WTC11 (cell line): Measurements from ENCODE around the gene CDRT4. TPM values are rescaled to one million over a fixed set of nuclear protein-coding genes. Genes with fewer than 3 reads are reported as not detected.

ENCODE experiments used
- ATAC-seq: fragments of 200-7000 bp; cut with Tn5 transposase; 2 replicates; pipeline ENCODE4 v1.10.0; 2021; ENCODE audit warnings: mild to moderate bottlenecking, moderate library complexity
- CTCF ChIA-PET: fragments of 300-600 bp; sonication (Branson Sonifier 250); formaldehyde crosslinking; loops from one replicate; lab custom pipeline; 2021; ENCODE audit warnings: antibody characterized with exemption; lab: Charles Lee
- POLR2A ChIA-PET: fragments of 350-600 bp; sonication (Branson Sonifier 250); formaldehyde crosslinking; loops from one replicate; lab custom pipeline; 2021; ENCODE audit warnings: antibody characterized with exemption; lab: Charles Lee
- DNase-seq: peaks from one replicate; pipeline ENCODE4 v3.0.0; 2021; ENCODE audit warnings: low spot score
- H3K27ac Mint-ChIP-seq: 2 replicates; pipeline ENCODE4 v1.8.0; 2021; ENCODE audit warnings: mixed read lengths
- H3K27me3 Mint-ChIP-seq: 2 replicates; pipeline ENCODE4 v1.8.0; 2021; ENCODE audit warnings: low read depth, mild to moderate bottlenecking, moderate library complexity, mixed read lengths
- H3K36me3 Mint-ChIP-seq: 2 replicates; pipeline ENCODE4 v1.8.0; 2021; ENCODE audit warnings: mixed read lengths
- H3K4me1 Mint-ChIP-seq: 2 replicates; pipeline ENCODE4 v1.8.0; 2022; ENCODE audit warnings: mixed read lengths
- H3K4me3 Mint-ChIP-seq: 2 replicates; pipeline ENCODE4 v1.8.0; 2021; ENCODE audit warnings: mild to moderate bottlenecking, moderate library complexity, mixed read lengths
- H3K9me3 Mint-ChIP-seq: 2 replicates; pipeline ENCODE4 v1.8.0; 2021; ENCODE audit warnings: mixed read lengths
- CDX4 ChIP-seq: fragments of 250-450 bp; sonication (Bioruptor Pico); IDR thresholded peaks from 2 replicates; pipeline ENCODE4 v1.9.0; 2021; ENCODE audit warnings: moderate library complexity, mild to moderate bottlenecking, inconsistent platforms, borderline replicate concordance
- E2F5 ChIP-seq: sonication (generic); formaldehyde crosslinking; IDR thresholded peaks from 2 replicates; pipeline ENCODE4 v1.8.1; 2022; ENCODE audit warnings: mild to moderate bottlenecking, moderate library complexity, missing genetic modification reagents
- ETV6 ChIP-seq: sonication (generic); formaldehyde crosslinking; IDR thresholded peaks from 2 replicates; pipeline ENCODE4 v1.8.1; 2022; ENCODE audit warnings: mild to moderate bottlenecking, missing genetic modification reagents
- FOXK1 ChIP-seq: sonication (generic); formaldehyde crosslinking; IDR thresholded peaks from 2 replicates; pipeline ENCODE4 v1.8.0; 2022; ENCODE audit warnings: mild to moderate bottlenecking, moderate library complexity, missing genetic modification reagents
- MLX ChIP-seq: sonication (generic); formaldehyde crosslinking; IDR thresholded peaks from 2 replicates; pipeline ENCODE4 v1.8.1; 2023; ENCODE audit warnings: mild to moderate bottlenecking, missing genetic modification reagents, moderate library complexity
- NR3C1 ChIP-seq: sonication (generic); formaldehyde crosslinking; conservative IDR thresholded peaks from 2 replicates; pipeline ENCODE4 v1.8.1; 2023; ENCODE audit warnings: low read depth, mild to moderate bottlenecking, missing genetic modification reagents
- OVOL2 ChIP-seq: fragments of 250-450 bp; sonication (Bioruptor Pico); IDR thresholded peaks from 2 replicates; pipeline ENCODE4 v1.9.0; 2021; ENCODE audit warnings: mild to moderate bottlenecking, borderline replicate concordance
- RELA ChIP-seq: sonication (generic); formaldehyde crosslinking; IDR thresholded peaks from 2 replicates; pipeline ENCODE4 v1.8.1; 2022; ENCODE audit warnings: missing genetic modification reagents, mild to moderate bottlenecking, borderline replicate concordance
- STAT6 ChIP-seq: sonication (generic); formaldehyde crosslinking; conservative IDR thresholded peaks from 2 replicates; pipeline ENCODE4 v1.8.1; 2023; ENCODE audit warnings: mild to moderate bottlenecking, low read depth, missing genetic modification reagents, moderate library complexity
- USF1 ChIP-seq: sonication (generic); formaldehyde crosslinking; IDR thresholded peaks from 2 replicates; pipeline ENCODE4 v1.8.0; 2022; ENCODE audit warnings: mild to moderate bottlenecking, missing genetic modification reagents
- ZNF219 ChIP-seq: sonication (generic); formaldehyde crosslinking; IDR thresholded peaks from 2 replicates; pipeline ENCODE4 v1.8.0; 2023; ENCODE audit warnings: missing genetic modification reagents, mild to moderate bottlenecking, borderline replicate concordance
- ZNF317 ChIP-seq: sonication (generic); formaldehyde crosslinking; IDR thresholded peaks from 2 replicates; pipeline ENCODE4 v1.8.1; 2023; ENCODE audit warnings: low read depth, mild to moderate bottlenecking, moderate library complexity, missing genetic modification reagents, borderline replicate concordance
- ZNF425 ChIP-seq: fragments of 250-450 bp; sonication (Bioruptor Pico); conservative IDR thresholded peaks from 2 replicates; pipeline ENCODE4 v1.9.0; 2021; ENCODE audit warnings: mild to moderate bottlenecking
- ZNF532 ChIP-seq: fragments of 250-450 bp; sonication (Bioruptor Pico); IDR thresholded peaks from 2 replicates; pipeline ENCODE4 v1.9.0; 2021; ENCODE audit warnings: mild to moderate bottlenecking, borderline replicate concordance
- total RNA-seq: library from RNA; stranded (reverse); gene quantifications from 3 replicates; pipeline ENCODE4 v1.2.3, GENCODE V29; 2021

CDRT4 gene
- total RNA-seq, 1 experiment from 2014 or later = 4.9 TPM

GRCh38 chr17:15513058-15513791 is 45.8 kb upstream of the CDRT4 start:
- H3K36me3 Mint-ChIP-seq = peaks cover 33% of the 10 kb centered on the region
- H3K27me3 Mint-ChIP-seq = no peaks in the 10 kb centered on the region
- ATAC-seq = no peak
- no peak for DNase-seq
- H3K4me1 Mint-ChIP-seq = no peaks in the 10 kb centered on the region
- H3K9me3 Mint-ChIP-seq = no peaks in the 10 kb centered on the region
- TF ChIP-seq FOXK1 = no peak
- TF ChIP-seq OVOL2 (CRISPR knock-in tag) = no peak
- no peak for TF ChIP-seq ZNF532 (CRISPR knock-in tag)
- no peak for TF ChIP-seq NR3C1 (CRISPR knock-in tag)
- no peak for TF ChIP-seq ZNF219 (CRISPR knock-in tag)
- no peak for TF ChIP-seq ZNF425 (CRISPR knock-in tag)
- TF ChIP-seq MLX (CRISPR knock-in tag) = no peak
- no peak for TF ChIP-seq ZNF317 (CRISPR knock-in tag)
- TF ChIP-seq USF1 (CRISPR knock-in tag) = no peak
- no peak for TF ChIP-seq ETV6 (CRISPR knock-in tag)
- no peak for TF ChIP-seq E2F5
- TF ChIP-seq RELA (CRISPR knock-in tag) = no peak
- no peak for TF ChIP-seq CDX4 (CRISPR knock-in tag)
- TF ChIP-seq STAT6 = no peak
- CTCF ChIA-PET = interaction anchor here (1.5 kb wide), 1 partner anchor 10 kb away, joined by 10 read pairs; no protein-coding TSS in a partner anchor
- no peak overlapping the region for H3K4me3 Mint-ChIP-seq
- no peak overlapping the region for H3K27ac Mint-ChIP-seq
- POLR2A ChIA-PET = no interaction called here
